Measurements from ENCODE around the gene SCAMP4.

SCAMP4 gene

DNA sequence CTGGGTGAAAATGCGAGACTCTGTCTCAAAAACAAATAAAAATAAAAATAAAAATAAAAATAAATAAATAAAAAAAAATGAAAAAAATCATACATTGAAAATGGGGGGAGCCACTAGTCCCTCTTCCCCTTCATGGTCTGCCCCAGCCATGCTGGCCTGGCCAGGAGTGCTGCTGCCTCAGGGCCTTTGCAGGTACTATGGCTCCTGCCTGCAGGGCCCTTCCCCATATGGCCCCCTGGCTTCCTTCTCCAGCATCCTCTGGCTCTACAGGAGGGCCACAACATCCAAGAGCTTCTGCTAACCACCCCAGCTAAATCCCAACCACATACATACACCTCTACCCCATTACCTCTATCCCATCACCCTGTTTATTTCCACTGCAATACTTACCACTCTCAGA is 15.3 kb upstream of the SCAMP4 start:
- no peaks in the 10 kb centered on the region for H3K36me3 Mint-ChIP-seq
- peak overlapping the region; percentile 46 for H3K27ac Mint-ChIP-seq
- H3K4me1 Mint-ChIP-seq, result peaks cover 12% of the 10 kb centered on the region
- H3K4me3 Mint-ChIP-seq, result no peak overlapping the region
- no peaks in the 10 kb centered on the region for H3K9me3 Mint-ChIP-seq
- H3K27me3 Mint-ChIP-seq, result no peaks in the 10 kb centered on the region

DNA sequence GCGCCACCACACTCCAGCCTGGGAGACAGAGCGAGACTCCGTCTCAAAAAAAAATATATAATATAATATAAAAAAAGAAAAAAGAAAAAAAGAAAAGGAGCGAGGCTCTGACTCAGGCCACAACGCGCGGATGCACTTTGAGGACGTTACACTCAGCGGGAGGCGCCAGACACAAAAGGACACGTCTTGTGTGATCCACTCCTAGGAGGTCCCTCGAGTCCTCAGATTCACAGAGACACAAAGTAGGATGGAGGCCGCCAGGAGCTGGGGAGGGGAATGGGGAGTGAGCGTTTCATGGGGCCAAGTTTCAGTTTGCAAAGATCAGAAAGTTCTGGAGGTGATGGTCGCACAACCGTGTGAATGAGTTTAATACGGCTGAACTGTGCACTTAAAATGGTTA is 11.4 kb upstream of the SCAMP4 start:
- no peaks in the 10 kb centered on the region for H3K36me3 Mint-ChIP-seq
- H3K27me3 Mint-ChIP-seq, result no peaks in the 10 kb centered on the region
- no peaks in the 10 kb centered on the region for H3K9me3 Mint-ChIP-seq
- peak overlapping the region; percentile 23 for H3K27ac Mint-ChIP-seq
- H3K4me1 Mint-ChIP-seq, result peaks cover 34% of the 10 kb centered on the region
- peak overlapping the region; percentile 19 for H3K4me3 Mint-ChIP-seq

DNA sequence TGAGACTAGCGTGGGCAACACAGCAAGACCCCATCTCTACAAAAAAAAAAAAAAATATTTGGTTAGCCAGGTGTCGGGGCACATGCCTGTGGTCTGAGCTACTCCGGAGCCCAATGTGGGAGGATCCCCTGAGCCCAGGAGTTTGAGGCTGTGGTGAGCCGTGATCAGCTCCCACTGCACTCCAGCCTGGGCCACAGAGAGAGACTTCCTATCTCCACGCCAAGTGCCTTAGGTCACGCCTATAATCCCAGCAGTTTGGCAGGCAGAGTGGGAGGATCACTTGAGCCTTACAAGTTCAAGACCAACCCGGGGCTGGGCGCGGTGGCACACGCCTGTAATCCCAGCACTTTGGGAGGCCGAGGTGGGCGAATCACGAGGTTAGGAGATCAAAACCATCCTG is 8.7 kb upstream of the SCAMP4 start:
- Mint-ChIP-seq H3K4me1 (peaks cover 30% of the 10 kb centered on the region), H3K9me3 (no peaks in the 10 kb centered on the region), H3K27me3 (no peaks in the 10 kb centered on the region), H3K4me3 (peak overlapping the region; percentile 52), H3K36me3 (no peaks in the 10 kb centered on the region), H3K27ac (no peak overlapping the region)

DNA sequence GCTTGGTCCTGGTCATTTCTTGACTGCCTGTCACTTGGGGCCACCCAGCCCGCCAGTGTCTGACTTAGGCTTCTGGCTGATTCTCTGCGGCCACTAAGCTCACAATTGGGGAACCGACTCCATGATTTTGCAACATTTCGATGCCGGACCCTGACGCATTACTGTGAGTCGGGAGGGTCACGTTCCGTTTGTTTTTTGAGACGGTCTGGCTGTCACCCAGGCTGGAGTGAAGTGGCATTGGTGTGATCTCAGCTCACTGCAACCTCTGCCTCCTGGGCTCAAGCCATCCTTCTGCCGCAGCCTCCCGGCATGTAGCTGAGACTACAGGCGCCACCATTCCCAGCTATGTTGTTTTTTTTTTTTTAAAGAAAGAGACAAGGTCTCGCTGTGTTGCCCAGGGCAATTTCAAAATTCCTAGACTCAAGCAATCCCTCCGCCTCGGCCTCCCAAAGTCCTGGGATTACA is 3.2 kb upstream of the SCAMP4 start:
- Mint-ChIP-seq H3K27me3 (no peaks in the 10 kb centered on the region), H3K4me1 (peaks cover 32% of the 10 kb centered on the region), H3K27ac (no peak overlapping the region), H3K9me3 (no peaks in the 10 kb centered on the region), H3K36me3 (no peaks in the 10 kb centered on the region), H3K4me3 (no peak overlapping the region)

DNA sequence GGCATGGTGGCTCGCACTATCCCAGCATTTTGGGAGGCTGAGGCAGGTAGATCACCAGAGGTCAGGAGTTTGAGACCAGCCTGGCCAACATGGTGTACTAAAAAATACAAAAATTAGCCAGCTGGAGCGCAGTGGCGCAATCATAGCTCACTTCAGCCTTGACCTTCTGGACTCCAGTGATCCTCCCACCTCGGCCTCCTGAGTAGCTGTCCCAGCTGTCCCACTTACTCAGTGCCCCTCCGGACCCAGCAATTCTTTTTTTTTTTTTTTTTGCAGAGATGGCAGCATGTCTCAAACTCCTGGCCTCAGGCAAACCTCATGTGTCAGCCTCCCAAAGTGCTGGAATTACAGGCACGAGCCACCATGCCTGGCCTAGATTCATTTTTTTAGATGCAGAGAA is 2.3 kb upstream of the SCAMP4 start:
- H3K9me3 Mint-ChIP-seq, result no peaks in the 10 kb centered on the region
- no peak overlapping the region for H3K27ac Mint-ChIP-seq

DNA sequence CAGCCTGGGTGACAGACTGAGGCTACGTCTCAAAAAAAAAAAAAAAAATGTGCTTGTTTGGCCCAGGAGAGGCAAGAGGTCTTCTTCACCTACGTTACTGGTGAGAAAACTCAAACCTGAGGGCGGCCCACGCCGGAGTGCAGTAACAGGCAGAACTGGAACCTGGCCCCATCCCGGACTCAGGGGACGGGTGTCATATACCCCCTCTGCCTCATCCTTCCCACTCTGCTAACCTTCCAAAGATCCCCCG is 414 bp upstream of the SCAMP4 start:
- no peaks in the 10 kb centered on the region for H3K36me3 Mint-ChIP-seq
- no peaks in the 10 kb centered on the region for H3K27me3 Mint-ChIP-seq
- H3K4me3 Mint-ChIP-seq, result peak overlapping the region; percentile 85
- H3K9me3 Mint-ChIP-seq, result no peaks in the 10 kb centered on the region
- H3K27ac Mint-ChIP-seq, result peak overlapping the region; percentile 56
- peaks cover 36% of the 10 kb centered on the region for H3K4me1 Mint-ChIP-seq

More for the DNA sequence above, 2.3 kb upstream of the SCAMP4 start:
- no peaks in the 10 kb centered on the region for H3K27me3 Mint-ChIP-seq
- peaks cover 23% of the 10 kb centered on the region for H3K4me1 Mint-ChIP-seq
- H3K36me3 Mint-ChIP-seq, result no peaks in the 10 kb centered on the region
- H3K4me3 Mint-ChIP-seq, result peak overlapping the region; percentile 11

DNA sequence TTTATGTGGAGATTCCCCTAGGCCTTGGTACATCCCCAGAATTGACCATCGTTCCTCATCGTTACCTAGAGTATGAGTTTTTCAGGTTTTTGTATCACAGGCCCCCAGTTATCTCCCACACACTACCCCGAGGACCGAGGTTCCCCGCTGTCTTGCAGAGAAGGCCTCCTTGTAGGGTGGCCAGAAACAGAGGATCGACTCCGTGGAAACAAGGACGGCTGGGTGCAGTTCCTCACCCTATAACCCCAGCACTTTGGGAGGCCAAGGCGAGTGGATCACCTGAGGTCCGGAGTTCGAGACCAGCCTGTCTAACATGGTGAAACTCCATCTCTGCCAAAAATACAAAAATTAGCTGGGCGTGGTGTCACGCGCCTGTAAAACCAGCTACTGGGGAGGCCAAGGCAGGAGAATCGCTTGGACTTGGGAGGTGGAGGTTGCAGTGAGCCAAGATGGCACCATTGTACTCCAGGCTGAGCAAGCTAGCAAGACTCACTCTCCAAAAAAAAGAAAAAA is 720 bp downstream of the SCAMP4 start:
- H3K4me3 Mint-ChIP-seq, result peak overlapping the region; percentile 94
- peak overlapping the region; percentile 83 for H3K27ac Mint-ChIP-seq
- H3K36me3 Mint-ChIP-seq, result no peaks in the 10 kb centered on the region
- H3K27me3 Mint-ChIP-seq, result no peaks in the 10 kb centered on the region
- H3K4me1 Mint-ChIP-seq, result peaks cover 43% of the 10 kb centered on the region
- H3K9me3 Mint-ChIP-seq, result no peaks in the 10 kb centered on the region

DNA sequence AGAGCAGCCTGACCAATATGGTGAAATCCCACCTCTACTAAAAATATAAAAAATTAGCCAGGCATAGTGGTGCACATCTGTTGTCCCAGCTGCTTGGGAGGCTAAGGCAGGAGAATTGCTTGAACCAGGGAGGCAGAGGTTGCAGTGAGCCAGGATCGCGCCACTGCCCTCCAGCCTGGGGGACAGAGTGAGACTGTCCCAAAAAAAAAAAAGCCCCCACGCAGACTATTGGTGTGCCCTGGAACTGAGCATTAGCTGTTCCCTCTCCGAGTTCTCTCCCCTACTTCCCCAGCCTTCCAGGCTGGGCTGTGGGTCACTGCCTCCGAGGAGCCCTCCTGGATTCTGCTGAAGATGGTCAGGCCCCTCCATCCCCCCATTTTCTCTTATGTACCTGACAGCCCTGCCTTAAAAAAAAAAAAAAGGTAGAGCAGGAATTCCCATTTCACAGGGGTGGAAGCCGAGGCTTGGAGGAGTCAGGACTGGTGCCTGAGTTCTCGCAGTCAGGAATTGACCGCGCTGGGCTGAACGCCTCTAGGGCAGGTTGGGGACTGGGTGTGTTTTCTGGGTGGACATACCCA is 1.9 kb downstream of the SCAMP4 start:
- Mint-ChIP-seq H3K4me1 (peaks cover 43% of the 10 kb centered on the region), H3K36me3 (no peaks in the 10 kb centered on the region), H3K9me3 (no peaks in the 10 kb centered on the region), H3K27ac (no peak overlapping the region), H3K4me3 (peak overlapping the region; percentile 42), H3K27me3 (no peaks in the 10 kb centered on the region)

DNA sequence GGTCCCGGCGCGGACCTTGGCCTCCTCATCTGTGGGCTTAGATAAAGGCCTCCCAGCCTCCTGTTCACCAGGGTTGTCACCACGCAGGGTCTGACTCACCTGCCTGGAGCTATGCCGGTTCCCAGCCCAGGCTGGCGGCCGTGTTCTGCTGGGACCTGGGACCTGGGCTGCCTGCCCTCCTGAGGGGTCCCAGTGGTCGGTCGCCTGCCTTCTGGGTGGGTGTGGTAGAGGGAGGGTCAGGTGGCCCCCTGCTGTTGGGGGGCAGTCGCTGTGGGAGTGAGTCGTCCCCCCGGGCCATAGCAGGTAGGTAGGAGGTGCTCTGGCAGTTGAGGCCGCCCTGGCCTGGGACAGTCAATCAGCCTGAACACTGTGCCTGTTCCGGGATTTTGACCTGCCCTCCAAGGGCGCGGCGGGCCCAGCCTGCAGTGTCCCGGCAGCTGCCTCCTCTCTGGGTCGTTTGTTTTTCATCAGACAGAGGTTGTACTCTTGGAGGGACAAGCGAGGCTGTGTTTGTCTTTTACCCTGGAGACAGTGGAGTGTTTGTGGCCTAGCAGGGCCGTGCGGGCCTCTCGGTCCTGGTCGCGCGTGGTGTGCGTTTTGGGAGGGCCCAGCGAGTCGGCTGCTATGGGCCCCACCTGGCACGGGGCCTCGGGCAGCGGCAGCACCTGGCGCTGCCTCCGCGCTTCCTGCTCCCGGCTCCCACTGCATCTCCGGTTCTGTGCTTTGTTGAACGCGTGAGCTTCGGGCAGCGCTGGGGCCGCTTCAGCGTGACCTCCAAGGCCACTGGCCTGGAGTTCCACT is 2.6 kb downstream of the SCAMP4 start:
- Mint-ChIP-seq H3K4me3 (no peak overlapping the region), H3K36me3 (no peaks in the 10 kb centered on the region), H3K4me1 (peaks cover 43% of the 10 kb centered on the region), H3K27me3 (no peaks in the 10 kb centered on the region), H3K27ac (no peak overlapping the region), H3K9me3 (no peaks in the 10 kb centered on the region)

DNA sequence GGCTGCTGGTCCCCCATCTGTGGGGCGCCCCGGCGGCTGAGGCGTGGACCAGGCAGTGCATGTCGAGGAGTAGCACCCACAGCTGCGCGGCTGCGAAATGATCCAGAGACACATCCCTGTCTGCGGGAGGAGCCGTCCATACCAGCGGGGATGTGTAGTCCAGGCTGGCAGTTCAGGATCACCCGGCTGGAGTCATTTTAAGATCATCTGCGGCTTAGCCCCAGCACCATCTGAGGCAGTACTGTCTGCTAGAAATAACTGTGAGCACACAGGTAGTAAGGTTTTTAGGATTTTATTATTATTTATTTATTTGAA is 3.1 kb downstream of the SCAMP4 start:
- no peak overlapping the region for H3K4me3 Mint-ChIP-seq
- H3K9me3 Mint-ChIP-seq, result no peaks in the 10 kb centered on the region
- H3K27ac Mint-ChIP-seq, result no peak overlapping the region
- H3K27me3 Mint-ChIP-seq, result no peaks in the 10 kb centered on the region
- H3K4me1 Mint-ChIP-seq, result peaks cover 37% of the 10 kb centered on the region
- no peaks in the 10 kb centered on the region for H3K36me3 Mint-ChIP-seq

DNA sequence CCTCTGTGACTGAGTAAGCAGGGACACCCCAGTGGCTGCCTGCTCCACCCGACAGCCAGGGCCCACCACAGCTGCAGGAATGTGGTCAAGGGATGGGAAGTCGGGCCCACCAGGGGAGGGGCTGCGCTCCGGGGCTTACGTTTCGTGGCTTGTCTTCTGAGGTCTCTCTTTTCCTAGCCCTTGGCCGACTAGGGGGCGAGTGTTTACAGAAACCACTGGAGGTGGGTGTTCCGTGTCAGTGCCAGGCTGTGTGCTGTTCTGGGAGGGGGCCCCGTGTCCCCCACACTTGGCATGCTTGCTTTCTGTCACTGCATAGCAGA is 4.5 kb downstream of the SCAMP4 start:
- H3K4me1 Mint-ChIP-seq, result peaks cover 25% of the 10 kb centered on the region
- no peaks in the 10 kb centered on the region for H3K9me3 Mint-ChIP-seq
- H3K27ac Mint-ChIP-seq, result no peak overlapping the region
- H3K4me3 Mint-ChIP-seq, result peak overlapping the region; percentile 7
- H3K27me3 Mint-ChIP-seq, result no peaks in the 10 kb centered on the region
- H3K36me3 Mint-ChIP-seq, result no peaks in the 10 kb centered on the region

DNA sequence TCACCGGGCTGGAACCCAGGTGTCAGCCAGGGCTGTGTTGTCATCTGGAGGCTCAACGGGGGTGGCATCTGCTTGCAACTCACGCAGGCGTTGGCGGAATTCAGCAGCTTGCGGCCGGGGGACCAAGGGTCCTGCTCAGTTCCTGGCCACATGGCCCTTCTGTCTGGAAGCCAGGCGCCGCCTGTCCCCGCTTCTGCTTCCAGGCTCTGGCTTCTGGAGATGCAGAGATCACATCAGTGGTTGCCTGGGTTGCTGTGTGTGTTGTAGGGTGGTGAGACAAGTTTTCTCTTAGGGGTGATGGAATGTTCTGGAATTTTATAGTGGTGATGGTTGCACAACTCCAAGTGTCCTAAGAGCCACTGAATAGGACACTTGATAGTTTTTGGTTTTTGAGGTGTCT is 5.0 kb downstream of the SCAMP4 start:
- Mint-ChIP-seq H3K27me3 (no peaks in the 10 kb centered on the region), H3K27ac (peak overlapping the region; percentile 21), H3K36me3 (no peaks in the 10 kb centered on the region), H3K4me1 (peaks cover 25% of the 10 kb centered on the region), H3K9me3 (no peaks in the 10 kb centered on the region), H3K4me3 (no peak overlapping the region)

DNA sequence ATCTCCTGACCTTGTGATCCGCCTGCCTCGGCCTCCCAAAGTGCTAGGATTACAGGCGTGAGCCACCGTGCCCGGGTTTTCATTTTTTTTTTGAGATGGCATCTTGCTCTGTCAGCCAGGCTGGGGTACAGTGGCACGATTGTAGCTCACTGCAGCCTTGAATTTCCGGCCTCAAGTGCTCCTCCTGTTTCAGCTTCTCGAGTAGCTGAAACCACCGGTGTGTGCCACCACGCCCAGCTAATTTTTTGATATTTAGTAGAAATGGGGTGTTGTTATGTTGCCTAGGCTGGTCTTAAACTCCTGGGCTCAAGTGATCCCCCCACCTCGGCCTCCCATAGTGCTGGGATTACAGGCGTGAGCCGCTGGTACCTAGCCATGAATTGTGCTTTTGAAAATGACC is 5.9 kb downstream of the SCAMP4 start:
- Mint-ChIP-seq H3K4me1 (peaks cover 20% of the 10 kb centered on the region), H3K27ac (no peak overlapping the region), H3K27me3 (no peaks in the 10 kb centered on the region), H3K4me3 (no peak overlapping the region), H3K9me3 (no peaks in the 10 kb centered on the region), H3K36me3 (no peaks in the 10 kb centered on the region)

DNA sequence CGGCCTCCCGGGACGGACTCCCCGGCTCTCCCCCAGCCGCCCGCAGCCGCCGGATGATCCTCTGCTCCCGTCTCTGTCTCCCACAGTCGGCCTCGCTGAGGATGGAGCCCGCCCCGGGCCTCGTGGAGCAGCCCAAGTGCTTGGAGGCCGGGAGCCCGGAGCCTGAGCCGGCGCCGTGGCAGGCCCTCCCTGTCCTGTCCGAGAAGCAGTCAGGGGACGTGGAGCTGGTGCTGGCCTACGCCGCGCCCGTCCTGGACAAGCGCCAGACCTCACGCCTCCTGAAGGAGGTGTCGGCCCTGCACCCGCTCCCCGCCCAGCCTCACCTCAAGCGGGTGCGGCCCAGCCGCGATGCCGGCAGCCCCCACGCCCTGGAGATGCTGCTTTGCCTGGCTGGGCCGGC is 6.8 kb downstream of the SCAMP4 start:
- Mint-ChIP-seq H3K9me3 (no peaks in the 10 kb centered on the region), H3K27me3 (no peaks in the 10 kb centered on the region), H3K27ac (no peak overlapping the region)

DNA sequence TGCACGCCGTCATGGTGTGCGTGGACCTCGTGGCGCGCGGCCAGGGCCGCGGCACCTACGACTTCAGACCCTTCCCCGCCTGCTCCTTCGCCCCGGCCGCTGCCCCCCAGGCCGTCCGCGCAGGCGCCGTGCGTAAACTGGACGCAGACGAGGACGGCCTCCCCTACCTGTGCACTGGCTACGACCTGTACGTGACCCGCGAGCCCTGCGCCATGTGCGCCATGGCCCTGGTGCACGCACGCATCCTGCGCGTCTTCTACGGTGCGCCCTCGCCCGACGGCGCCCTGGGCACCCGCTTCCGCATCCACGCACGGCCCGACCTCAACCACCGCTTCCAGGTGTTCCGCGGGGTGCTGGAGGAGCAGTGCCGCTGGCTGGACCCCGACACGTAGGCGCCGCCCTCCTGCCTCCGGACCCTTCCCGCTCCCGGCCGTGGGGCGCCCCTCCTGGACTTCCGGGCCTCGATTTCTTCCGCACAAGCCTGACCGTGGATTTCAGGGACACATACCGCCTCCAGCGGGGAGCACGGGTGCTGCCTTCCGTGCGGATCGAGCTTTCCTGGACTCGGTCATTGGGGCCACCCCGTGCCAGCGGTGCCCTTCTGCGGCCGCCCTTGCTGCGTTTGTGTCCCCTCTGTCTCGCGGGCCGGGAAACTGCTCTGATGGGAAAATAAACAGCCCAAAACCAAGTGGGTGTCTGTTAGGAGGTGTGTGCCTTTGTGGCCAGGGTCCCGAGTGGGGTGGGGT is 7.7 kb downstream of the SCAMP4 start:
- no peaks in the 10 kb centered on the region for H3K9me3 Mint-ChIP-seq
- no peak overlapping the region for H3K4me3 Mint-ChIP-seq
- no peak overlapping the region for H3K27ac Mint-ChIP-seq
- no peaks in the 10 kb centered on the region for H3K27me3 Mint-ChIP-seq
- H3K4me1 Mint-ChIP-seq, result peaks cover 20% of the 10 kb centered on the region
- no peaks in the 10 kb centered on the region for H3K36me3 Mint-ChIP-seq

More for the DNA sequence above, 6.8 kb downstream of the SCAMP4 start:
- Mint-ChIP-seq H3K36me3 (no peaks in the 10 kb centered on the region), H3K4me1 (peaks cover 20% of the 10 kb centered on the region), H3K4me3 (no peak overlapping the region)

DNA sequence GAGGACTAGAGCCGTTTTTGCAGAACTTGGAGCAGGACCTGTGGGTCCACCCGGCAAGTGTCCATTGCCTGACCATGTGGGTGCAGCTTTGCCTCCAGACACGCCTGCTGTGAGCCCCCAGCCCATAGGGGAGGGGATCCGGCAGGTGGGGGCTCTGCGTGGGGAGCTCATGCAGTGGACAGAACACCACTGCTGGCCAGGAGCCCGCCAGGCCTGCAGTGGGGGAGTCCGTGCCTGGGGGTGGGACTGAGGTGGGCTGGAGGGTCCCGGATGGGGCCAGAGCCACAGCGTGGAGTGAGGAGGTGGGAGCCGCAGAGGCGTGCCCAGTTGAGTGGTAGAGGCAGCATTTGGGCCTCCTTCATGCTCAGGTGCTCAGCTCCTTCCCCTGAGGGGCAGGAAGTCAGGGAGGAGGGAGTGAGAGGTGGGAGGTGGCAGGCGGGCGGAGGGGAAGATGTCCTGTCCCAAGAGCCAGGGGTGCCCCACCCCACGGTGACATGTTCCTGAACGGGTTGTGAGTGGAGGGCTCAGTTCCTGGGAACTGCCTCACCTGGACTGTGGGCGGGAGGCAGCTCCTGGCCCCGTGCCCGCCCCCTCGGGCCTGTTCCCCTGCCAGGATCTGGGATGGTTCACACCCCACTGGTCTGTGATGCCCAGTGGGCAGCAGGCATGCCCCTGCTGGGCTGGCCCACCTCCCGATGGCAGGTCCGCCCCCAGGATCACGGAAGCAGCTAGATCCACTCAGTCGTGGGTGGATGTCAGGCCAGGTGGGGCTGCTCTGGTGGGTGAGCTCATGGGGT is 8.8 kb downstream of the SCAMP4 start:
- peaks cover 14% of the 10 kb centered on the region for H3K4me1 Mint-ChIP-seq
- H3K36me3 Mint-ChIP-seq, result no peaks in the 10 kb centered on the region
- H3K27me3 Mint-ChIP-seq, result no peaks in the 10 kb centered on the region
- no peak overlapping the region for H3K4me3 Mint-ChIP-seq
- H3K27ac Mint-ChIP-seq, result no peak overlapping the region
- H3K9me3 Mint-ChIP-seq, result no peaks in the 10 kb centered on the region

Measured in activated naive CD4-positive, alpha-beta T cell treated with anti-CD3 and anti-CD28 coated beads, Interleukin-2, amount 50 U/mL, for 24 hours (primary cell).